GM20000 (cell line): ENCODE results near the gene ABCA13.

Source experiments
- DNase-seq: peaks from one replicate; pipeline ENCODE4 v3.0.0; 2012; ENCODE audit warnings: low spot score
- CTCF ChIP-seq: IDR thresholded peaks from 2 replicates; pipeline ENCODE4 v1.5.1; 2012; ENCODE audit warnings: mild to moderate bottlenecking, control low read depth; ENCODE audit errors: extremely low read depth, missing control alignments

Gene ABCA13

DNA sequence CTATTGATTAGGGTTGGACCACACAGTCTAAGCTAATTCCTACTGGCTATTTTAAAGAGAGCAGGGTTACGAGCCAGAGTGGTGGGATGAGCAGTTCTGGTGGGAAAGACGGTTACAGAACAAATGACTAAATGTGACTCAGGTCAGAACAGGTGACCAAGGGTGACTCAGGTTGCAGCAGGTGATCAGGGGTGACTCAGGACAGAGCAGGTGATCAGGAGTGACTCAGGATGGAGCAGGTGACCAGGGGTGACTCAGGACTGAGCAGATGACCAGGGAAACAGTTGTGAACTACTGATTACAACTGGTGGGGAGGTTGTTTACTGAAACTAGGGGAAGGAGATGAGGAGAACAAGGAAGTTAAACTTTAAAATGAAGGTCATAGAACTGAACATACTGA, 366.3 kb downstream of the ABCA13 start:
- TF ChIP-seq CTCF, result no peak
- no peak for DNase-seq

GRCh38 chr7:48540746-48541145, 369.5 kb downstream of the ABCA13 start:
- no peak for DNase-seq
- TF ChIP-seq CTCF, result no peak

GRCh38 chr7:48548667-48549066, 377.4 kb downstream of the ABCA13 start:
- no peak for TF ChIP-seq CTCF
- DNase-seq, result no peak

DNA sequence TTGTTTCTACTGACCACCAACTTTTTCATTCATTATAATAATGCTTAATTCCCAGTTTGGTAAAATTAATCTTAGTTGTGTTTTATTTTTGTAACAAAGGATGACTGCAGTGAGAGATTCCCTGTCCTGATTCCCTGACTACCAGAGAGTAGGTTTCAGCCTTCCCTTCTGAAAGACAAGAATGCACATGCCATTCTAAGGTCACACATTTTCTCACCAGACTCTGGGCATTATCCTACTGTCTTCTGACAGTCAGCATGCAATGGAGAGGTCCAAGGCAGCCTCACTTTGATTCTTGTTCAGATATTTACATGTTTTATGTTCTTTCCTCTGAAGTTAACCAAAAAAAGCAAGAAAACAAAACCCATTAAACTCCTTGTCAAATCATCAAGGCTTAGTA, 380.4 kb downstream of the ABCA13 start:
- no peak for TF ChIP-seq CTCF
- no peak for DNase-seq

GRCh38 chr7:48563334-48563733, 392.1 kb downstream of the ABCA13 start:
- DNase-seq, result no peak
- TF ChIP-seq CTCF, result no peak

DNA sequence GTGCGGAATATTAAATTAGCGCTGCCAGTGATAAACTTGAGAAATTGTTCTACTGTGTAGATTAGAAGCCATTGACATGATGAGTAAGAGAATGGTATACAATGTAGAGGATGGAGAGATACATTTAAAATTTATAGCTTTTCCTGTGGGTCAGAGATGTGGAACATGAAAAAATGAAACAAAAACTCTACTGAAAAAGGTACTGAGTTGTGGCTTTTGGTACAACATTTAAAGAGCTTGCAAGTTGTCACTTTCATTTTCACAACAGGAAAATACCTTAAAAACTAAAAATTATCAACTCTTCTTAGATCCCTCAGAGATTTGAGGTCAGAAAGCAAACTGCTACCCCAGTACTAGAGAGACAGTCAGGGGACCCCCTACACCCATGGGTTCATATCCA, 404.3 kb downstream of the ABCA13 start:
- no peak for DNase-seq
- TF ChIP-seq CTCF, result no peak

GRCh38 chr7:48587475-48587874, 416.2 kb downstream of the ABCA13 start:
- TF ChIP-seq CTCF, result no peak
- DNase-seq, result no peak
